ENCODE data around the gene FAM177B. TPM values are rescaled to one million over a fixed set of nuclear protein-coding genes. Genes with fewer than 3 reads are reported as not detected.

Gene FAM177B
- total and polyA plus RNA-seq, 2 donors (not counting 1 experiment from before 2014, with no cell fraction given), result not detected

DNA sequence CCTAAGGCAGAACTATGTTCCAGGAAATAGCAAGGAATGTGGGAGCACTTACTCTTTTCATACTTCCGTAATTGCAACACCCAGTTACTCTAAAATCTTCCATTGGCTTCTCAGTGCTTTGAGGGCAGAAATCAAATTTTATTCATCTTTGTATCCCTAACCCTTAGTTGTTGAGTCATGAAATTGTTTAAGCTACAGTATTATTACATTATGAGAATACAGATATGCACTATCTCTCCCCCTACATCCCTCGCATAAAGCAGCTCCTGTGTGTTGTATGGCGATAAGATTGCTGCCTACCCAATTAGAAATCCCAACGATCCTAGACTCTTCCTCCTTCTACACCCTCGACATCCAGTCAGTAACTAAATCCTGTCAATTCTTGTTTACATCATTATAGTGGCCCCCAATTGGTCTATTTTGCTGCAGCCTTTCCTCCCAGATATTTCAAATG lies 27.3 kb upstream of the FAM177B start:
- Histone ChIP-seq H3K27me3 (ENCODE audit: control insufficient read depth, insufficient read depth, low read length) (no peaks in the 10 kb centered on the region), H3K79me2 (ENCODE audit: control insufficient read depth, insufficient read depth, low read length) (peaks cover 82% of the 10 kb centered on the region), H3K9ac (ENCODE audit: insufficient read depth, low read length) (no peak overlapping the region), H3K4me3 (replicated peaks in 1 of 4; ENCODE audit: control extremely low read depth in 1 of 4, insufficient read depth in 1 of 4, low read depth in 3 of 4, low read length in 4 of 4) (peak overlapping the region in 3 of 4 experiments; percentile 72 to 99 (median 91)), H3K4me2 (ENCODE audit: extremely low read depth, insufficient read depth, low read length) (peak overlapping the region; percentile 92), H3K9me3 (ENCODE audit: control insufficient read depth, insufficient read depth, low read depth, low read length) (no peaks in the 10 kb centered on the region), H3K36me3 (ENCODE audit: control insufficient read depth, insufficient read depth, low read length) (no peaks in the 10 kb centered on the region), H4K20me1 (ENCODE audit: control insufficient read depth, extremely low read depth, insufficient read depth, low read length) (no peaks in the 10 kb centered on the region), H3K4me1 (ENCODE audit: control insufficient read depth, extremely low read depth, insufficient read depth, low read length) (peaks cover 3% of the 10 kb centered on the region), H2AFZ (ENCODE audit: low read length) (no peak overlapping the region), H3K27ac (ENCODE audit: insufficient read depth, low read length) (no peak overlapping the region)
- no peak for TF ChIP-seq EZH2 (IDR thresholded peaks at IDR 0.05; ENCODE audit: low read length, missing control alignments)
- TF ChIP-seq, protein P1, sequence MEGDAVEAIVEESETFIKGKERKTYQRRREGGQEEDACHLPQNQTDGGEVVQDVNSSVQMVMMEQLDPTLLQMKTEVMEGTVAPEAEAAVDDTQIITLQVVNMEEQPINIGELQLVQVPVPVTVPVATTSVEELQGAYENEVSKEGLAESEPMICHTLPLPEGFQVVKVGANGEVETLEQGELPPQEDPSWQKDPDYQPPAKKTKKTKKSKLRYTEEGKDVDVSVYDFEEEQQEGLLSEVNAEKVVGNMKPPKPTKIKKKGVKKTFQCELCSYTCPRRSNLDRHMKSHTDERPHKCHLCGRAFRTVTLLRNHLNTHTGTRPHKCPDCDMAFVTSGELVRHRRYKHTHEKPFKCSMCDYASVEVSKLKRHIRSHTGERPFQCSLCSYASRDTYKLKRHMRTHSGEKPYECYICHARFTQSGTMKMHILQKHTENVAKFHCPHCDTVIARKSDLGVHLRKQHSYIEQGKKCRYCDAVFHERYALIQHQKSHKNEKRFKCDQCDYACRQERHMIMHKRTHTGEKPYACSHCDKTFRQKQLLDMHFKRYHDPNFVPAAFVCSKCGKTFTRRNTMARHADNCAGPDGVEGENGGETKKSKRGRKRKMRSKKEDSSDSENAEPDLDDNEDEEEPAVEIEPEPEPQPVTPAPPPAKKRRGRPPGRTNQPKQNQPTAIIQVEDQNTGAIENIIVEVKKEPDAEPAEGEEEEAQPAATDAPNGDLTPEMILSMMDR (conservative IDR thresholded peaks at IDR 0.05 in 1 of 2, IDR thresholded peaks at IDR 0.05 in 1 of 2; ENCODE audit: low read depth in 1 of 2, low read length in 2 of 2), result no peak
- DNase-seq (ENCODE audit: low read depth in 2 of 2), result peak in 1 of 2 donors; percentile 2

DNA sequence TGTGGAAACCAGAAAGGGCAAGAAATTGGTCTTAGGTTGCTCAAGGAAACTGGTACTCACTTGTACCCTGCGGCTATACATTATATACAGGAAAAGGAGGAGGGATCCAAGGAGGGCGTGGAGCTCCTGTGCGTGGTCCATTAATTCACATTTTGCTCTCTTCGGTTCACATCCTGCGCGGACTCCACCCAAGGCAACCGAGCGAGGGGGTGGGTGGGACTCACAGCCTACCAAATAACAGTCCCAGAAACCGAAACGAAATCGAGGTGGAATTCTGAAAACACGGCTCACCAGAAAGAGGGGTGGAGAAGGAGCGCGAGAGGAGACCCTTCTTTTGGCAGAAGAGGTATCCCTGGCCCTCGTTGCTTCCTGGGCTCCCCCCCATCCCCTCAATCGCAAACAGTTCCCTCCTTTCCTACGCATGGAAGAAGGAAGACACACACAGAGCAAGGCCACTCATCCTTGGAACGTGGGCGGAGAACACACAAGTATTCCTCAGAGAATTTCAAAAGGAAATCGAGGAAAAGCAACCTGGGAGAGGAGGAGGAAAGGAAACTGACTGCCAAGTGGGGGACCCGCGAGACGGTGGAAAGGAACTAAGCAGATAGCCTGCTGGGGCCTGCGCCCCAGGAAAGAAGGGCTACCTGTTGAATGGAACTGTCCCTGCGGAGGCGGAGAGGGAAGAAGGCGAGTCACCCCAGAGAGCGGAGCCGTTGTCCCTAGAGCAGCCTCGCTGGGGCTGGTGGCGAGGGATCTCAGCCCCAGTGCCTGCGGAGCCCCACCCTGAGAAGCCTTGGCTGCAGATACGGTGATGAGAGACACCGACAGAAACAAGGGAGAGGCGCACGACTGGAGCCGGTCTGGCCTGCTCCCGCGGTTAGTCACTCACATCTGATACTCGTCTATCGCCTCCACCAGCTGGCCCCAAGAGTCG lies 25.4 kb upstream of the FAM177B start:
- peak overlapping the region; percentile 49 for H3K4me2 ChIP-seq (ENCODE audit: extremely low read depth, insufficient read depth, low read length)
- H3K4me3 ChIP-seq (replicated peaks in 1 of 4; ENCODE audit: control extremely low read depth in 1 of 4, insufficient read depth in 1 of 4, low read depth in 3 of 4, low read length in 4 of 4), result peak overlapping the region; percentile 72 to 99 (median 94)
- TF ChIP-seq, protein P1 (conservative IDR thresholded peaks at IDR 0.05 in 1 of 2, IDR thresholded peaks at IDR 0.05 in 1 of 2; ENCODE audit: low read depth in 1 of 2, low read length in 2 of 2), result no peak
- peak; percentile 60 to 66 for DNase-seq (ENCODE audit: low read depth in 2 of 2)
- no peaks in the 10 kb centered on the region for H3K27me3 ChIP-seq (ENCODE audit: control insufficient read depth, insufficient read depth, low read length)
- peaks cover 3% of the 10 kb centered on the region for H3K4me1 ChIP-seq (ENCODE audit: control insufficient read depth, extremely low read depth, insufficient read depth, low read length)
- peak overlapping the region; percentile 97 for H3K27ac ChIP-seq (ENCODE audit: insufficient read depth, low read length)
- peak overlapping the region; percentile 87 for H3K9ac ChIP-seq (ENCODE audit: insufficient read depth, low read length)
- no peaks in the 10 kb centered on the region for H3K36me3 ChIP-seq (ENCODE audit: control insufficient read depth, insufficient read depth, low read length)
- H3K9me3 ChIP-seq (ENCODE audit: control insufficient read depth, insufficient read depth, low read depth, low read length), result no peaks in the 10 kb centered on the region
- H4K20me1 ChIP-seq (ENCODE audit: control insufficient read depth, extremely low read depth, insufficient read depth, low read length), result no peaks in the 10 kb centered on the region
- H3K79me2 ChIP-seq (ENCODE audit: control insufficient read depth, insufficient read depth, low read length), result peaks cover 69% of the 10 kb centered on the region
- peak overlapping the region; percentile 72 for H2AFZ ChIP-seq (ENCODE audit: low read length)

DNA sequence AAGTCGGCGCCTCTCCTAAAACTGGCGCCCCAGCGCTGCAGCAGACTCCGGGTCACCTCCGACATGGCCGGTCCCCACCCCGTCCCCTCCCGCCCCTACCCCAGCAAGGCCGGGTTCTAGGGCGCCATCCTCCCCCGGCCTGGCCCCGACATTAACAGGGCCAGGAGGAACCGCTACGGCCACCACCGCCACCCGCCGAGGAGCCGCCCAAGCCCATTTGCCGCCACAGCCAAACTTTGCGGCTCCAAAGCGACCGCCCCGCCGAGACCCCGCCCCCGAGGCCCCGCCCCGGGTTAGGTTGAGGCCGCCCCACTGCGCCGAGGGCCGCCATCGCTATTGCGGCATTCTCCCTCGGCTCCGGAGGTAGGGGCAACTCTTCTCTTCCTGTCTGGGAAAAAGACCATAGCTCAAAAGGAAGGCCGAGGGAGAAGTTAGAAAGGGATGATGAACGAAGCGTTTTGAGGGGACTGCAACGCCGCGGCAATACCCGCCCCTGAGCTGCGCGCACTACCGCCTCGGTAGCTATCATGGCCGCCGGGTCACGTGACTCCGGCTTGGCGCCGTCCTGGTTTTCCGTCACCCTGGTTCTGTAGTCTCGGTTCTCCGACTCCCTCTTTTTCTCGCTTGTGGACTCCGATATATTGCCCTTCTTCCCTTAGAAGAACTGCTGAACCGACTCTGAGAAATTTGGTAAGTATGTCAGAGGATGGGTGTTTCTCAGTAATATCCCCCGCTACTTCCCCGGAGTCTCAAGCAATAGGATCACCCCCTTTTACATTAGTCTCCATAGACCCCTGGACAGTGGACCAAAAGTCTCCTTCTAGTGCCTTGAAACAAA lies 24.5 kb upstream of the FAM177B start, which contains the start of the genes AIDA and BROX:
Gene AIDA, minus strand, starts transcription at position 239 of the 838 bp plus-strand sequence. Its CDS starts 174 bp downstream, at position 65.
Gene BROX, plus strand, starts transcription at position 312 of the 838 bp plus-strand sequence. CDS start 3,136 bp downstream, outside the sequence.
- H3K4me1 ChIP-seq (ENCODE audit: control insufficient read depth, extremely low read depth, insufficient read depth, low read length), result peaks cover 3% of the 10 kb centered on the region
- peak within 1 kb of the TSS; percentile 72 to 99 (median 98) for H3K4me3 ChIP-seq (replicated peaks in 1 of 4; ENCODE audit: control extremely low read depth in 1 of 4, insufficient read depth in 1 of 4, low read depth in 3 of 4, low read length in 4 of 4)
- peak within 1 kb of the TSS; percentile 94 for H3K9ac ChIP-seq (ENCODE audit: insufficient read depth, low read length)
- peak; percentile 75 to 85 for DNase-seq (ENCODE audit: low read depth in 2 of 2)
- H2AFZ ChIP-seq (ENCODE audit: low read length), result peak within 1 kb of the TSS; percentile 92
- H3K9me3 ChIP-seq (ENCODE audit: control insufficient read depth, insufficient read depth, low read depth, low read length), result no peaks in the 10 kb centered on the region
- peak within 1 kb of the TSS; percentile 94 for H3K4me2 ChIP-seq (ENCODE audit: extremely low read depth, insufficient read depth, low read length)
- TF ChIP-seq EZH2 (IDR thresholded peaks at IDR 0.05; ENCODE audit: low read length, missing control alignments), result no peak
- TF ChIP-seq, protein P1 (conservative IDR thresholded peaks at IDR 0.05 in 1 of 2, IDR thresholded peaks at IDR 0.05 in 1 of 2; ENCODE audit: low read depth in 1 of 2, low read length in 2 of 2), result no peak
- peak within 1 kb of the TSS; percentile 99 for H3K27ac ChIP-seq (ENCODE audit: insufficient read depth, low read length)
- no peaks in the 10 kb centered on the region for H3K36me3 ChIP-seq (ENCODE audit: control insufficient read depth, insufficient read depth, low read length)
- H3K27me3 ChIP-seq (ENCODE audit: control insufficient read depth, insufficient read depth, low read length), result no peaks in the 10 kb centered on the region
- H4K20me1 ChIP-seq (ENCODE audit: control insufficient read depth, extremely low read depth, insufficient read depth, low read length), result no peaks in the 10 kb centered on the region
- peaks cover 61% of the 10 kb centered on the region for H3K79me2 ChIP-seq (ENCODE audit: control insufficient read depth, insufficient read depth, low read length)

Measured in fibroblast of lung (primary cell).